Trophoblast cell (in vitro differentiated cells and primary cell): Measurements from ENCODE around the gene RBFOX1.

Experiments used
- DNase-seq, 2 donors: peaks; one replicate each; pipeline ENCODE4 v3.0.0-alpha.2; 2016
- H2AFZ ChIP-seq: 2 replicates; pipeline ENCODE4 v1.6.1; 2013; ENCODE audit warnings: low read length, moderate library complexity, mild to moderate bottlenecking; ENCODE audit not compliant: insufficient read depth, poor library complexity
- H2AK5ac ChIP-seq: 2 replicates; pipeline ENCODE4 v1.6.1; 2013; ENCODE audit warnings: mild to moderate bottlenecking, low read length
- H2BK120ac ChIP-seq: 2 replicates; pipeline ENCODE4 v1.6.1; 2013; ENCODE audit warnings: low read length, mild to moderate bottlenecking, moderate library complexity; ENCODE audit not compliant: insufficient read depth, poor library complexity
- H2BK12ac ChIP-seq: 2 replicates; pipeline ENCODE4 v1.6.1; 2013; ENCODE audit warnings: mild to moderate bottlenecking, low read length, moderate library complexity
- H2BK5ac ChIP-seq: 2 replicates; pipeline ENCODE4 v1.6.1; 2013; ENCODE audit warnings: low read length, low read depth, moderate library complexity, mild to moderate bottlenecking; ENCODE audit not compliant: poor library complexity
- H3K14ac ChIP-seq: 2 replicates; pipeline ENCODE4 v1.6.1; 2013; ENCODE audit warnings: mild to moderate bottlenecking, low read length
- H3K18ac ChIP-seq: 2 replicates; pipeline ENCODE4 v1.6.1; 2013; ENCODE audit warnings: mild to moderate bottlenecking, low read length
- H3K23ac ChIP-seq: 2 replicates; pipeline ENCODE4 v1.6.1; 2013; ENCODE audit warnings: low read length
- H3K27ac ChIP-seq: 2 replicates; pipeline ENCODE4 v1.5.1; 2013; ENCODE audit warnings: low read depth, mild to moderate bottlenecking, inconsistent platforms, low read length, moderate library complexity
- H3K27me3 ChIP-seq: 2 replicates; pipeline ENCODE4 v1.6.1; 2013; ENCODE audit warnings: inconsistent platforms, mild to moderate bottlenecking, low read length, moderate library complexity; ENCODE audit not compliant: insufficient read depth
- H3K36me3 ChIP-seq, 2 experiments: 1 replicate in 1 of 2; 2 replicates in 1 of 2; pipeline ENCODE4 v1.6.1; 2013; ENCODE audit warnings: low read length in 2 of 2, mild to moderate bottlenecking in 2 of 2, moderate library complexity in 1 of 2; ENCODE audit not compliant: insufficient read depth in 2 of 2, control insufficient read depth in 1 of 2
- H3K4ac ChIP-seq: 2 replicates; pipeline ENCODE4 v1.6.1; 2013; ENCODE audit warnings: low read depth, mild to moderate bottlenecking, low read length, moderate library complexity
- H3K4me1 ChIP-seq, 2 experiments: 1 replicate in 1 of 2; 2 replicates in 1 of 2; pipeline ENCODE4 v1.6.1; 2013; ENCODE audit warnings: low read length in 2 of 2, mild to moderate bottlenecking in 2 of 2, moderate library complexity in 1 of 2; ENCODE audit not compliant: insufficient read depth in 2 of 2, control insufficient read depth in 1 of 2
- H3K4me2 ChIP-seq: 2 replicates; pipeline ENCODE4 v1.6.1; 2013; ENCODE audit warnings: inconsistent platforms, mild to moderate bottlenecking, low read length, moderate library complexity
- H3K4me3 ChIP-seq: 2 replicates; pipeline ENCODE4 v1.5.1; 2013; ENCODE audit warnings: mild to moderate bottlenecking, low read depth, low read length, inconsistent platforms
- H3K79me1 ChIP-seq: one replicate; pipeline ENCODE4 v1.6.1; 2013; ENCODE audit warnings: low read length
- H3K79me2 ChIP-seq: 2 replicates; pipeline ENCODE4 v1.6.1; 2013; ENCODE audit warnings: low read length, mild to moderate bottlenecking; ENCODE audit not compliant: control insufficient read depth, insufficient read depth, poor library complexity
- H3K9ac ChIP-seq: 2 replicates; pipeline ENCODE4 v1.6.1; 2013; ENCODE audit warnings: mild to moderate bottlenecking, low read length
- H3K9me3 ChIP-seq: 2 replicates; pipeline ENCODE4 v1.6.1; 2013; ENCODE audit warnings: low read depth, mild to moderate bottlenecking, control low read depth, inconsistent platforms, low read length; ENCODE audit not compliant: insufficient read depth
- H4K12ac ChIP-seq: 2 replicates; pipeline ENCODE4 v1.6.1; 2013; ENCODE audit warnings: low read depth, mild to moderate bottlenecking, low read length, moderate library complexity
- H4K8ac ChIP-seq: 2 replicates; pipeline ENCODE4 v1.6.1; 2013; ENCODE audit warnings: low read depth, mild to moderate bottlenecking, low read length, moderate library complexity
- H4K91ac ChIP-seq: one replicate; pipeline ENCODE4 v1.6.1; 2013; ENCODE audit warnings: low read depth, mild to moderate bottlenecking, low read length, moderate library complexity
- WGBS: extraction: QIAGEN DNeasy Blood & Tissue Kit; methylation state at CpG from one replicate; pipeline ENCODE4 v1.1.7; 2013; ENCODE audit warnings: missing lambda C conversion rate; ENCODE audit not compliant: insufficient read length, insufficient coverage; ENCODE audit errors: extremely low coverage; 5-methylcytosine and 5-hydroxymethylcytosine counted together

Gene RBFOX1

DNA sequence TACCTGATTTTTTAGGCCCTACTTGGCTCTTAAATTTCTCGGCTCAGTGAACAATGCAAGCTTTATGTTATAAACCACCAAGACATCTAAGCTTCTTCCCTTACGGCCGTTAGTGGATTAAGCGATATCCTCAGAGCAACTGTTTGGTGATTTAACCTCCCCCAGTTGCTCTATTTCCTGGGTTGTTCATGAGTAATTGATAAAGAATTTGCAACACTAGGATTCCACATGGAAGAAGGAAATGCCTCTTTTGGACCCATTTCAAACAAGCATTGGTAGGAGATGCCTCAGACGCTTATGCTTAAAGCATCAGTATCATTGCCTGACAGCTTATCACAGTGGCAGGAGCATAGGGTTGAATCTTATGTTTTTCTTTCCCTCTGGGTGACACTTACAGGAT lies 65.3 kb downstream of the RBFOX1 start:
- Histone ChIP-seq H2AK5ac (no peak overlapping the region), H3K27ac (no peak overlapping the region), H3K79me1 (no peaks in the 10 kb centered on the region), H3K23ac (no peak overlapping the region), H4K91ac (no peak overlapping the region), H3K36me3 (no peaks in the 10 kb centered on the region), H3K14ac (no peak overlapping the region), H3K4me3 (no peak overlapping the region), H3K4ac (no peak overlapping the region), H2BK5ac (no peak overlapping the region), H2BK12ac (no peak overlapping the region), H3K9me3 (no peaks in the 10 kb centered on the region), H2BK120ac (no peak overlapping the region), H3K4me1 (no peaks in the 10 kb centered on the region), H3K4me2 (no peak overlapping the region), H3K18ac (no peak overlapping the region), H3K9ac (no peak overlapping the region), H4K8ac (no peak overlapping the region), H3K27me3 (no peaks in the 10 kb centered on the region), H2AFZ (no peak overlapping the region), H3K79me2 (no peaks in the 10 kb centered on the region), H4K12ac (no peak overlapping the region)
- no peak for DNase-seq
- WGBS = no CpG with 5 or more reads among the region's 5 CpGs

GRCh38 chr16:7398536-7398935 lies 65.9 kb downstream of the RBFOX1 start:
- H3K4me1 ChIP-seq = no peaks in the 10 kb centered on the region
- H3K4me2 ChIP-seq = no peak overlapping the region

GRCh38 chr16:7399296-7399695 lies 66.7 kb downstream of the RBFOX1 start:
- DNase-seq = no peak
- Histone ChIP-seq H3K14ac (no peak overlapping the region), H2BK120ac (no peak overlapping the region), H2BK5ac (no peak overlapping the region), H3K9me3 (no peaks in the 10 kb centered on the region), H3K4me3 (no peak overlapping the region), H4K12ac (no peak overlapping the region), H3K23ac (no peak overlapping the region), H2AFZ (no peak overlapping the region), H3K18ac (no peak overlapping the region), H3K4ac (no peak overlapping the region), H2BK12ac (no peak overlapping the region), H3K4me1 (no peaks in the 10 kb centered on the region), H3K79me2 (no peaks in the 10 kb centered on the region), H3K27ac (no peak overlapping the region), H2AK5ac (no peak overlapping the region), H4K91ac (no peak overlapping the region), H3K27me3 (no peaks in the 10 kb centered on the region), H3K9ac (no peak overlapping the region), H4K8ac (no peak overlapping the region), H3K4me2 (no peak overlapping the region), H3K79me1 (no peaks in the 10 kb centered on the region), H3K36me3 (no peaks in the 10 kb centered on the region)
- no CpG with 5 or more reads among the region's 7 CpGs for WGBS

More at GRCh38 chr16:7398536-7398935, 65.9 kb downstream of the RBFOX1 start:
- Histone ChIP-seq H3K9me3 (no peaks in the 10 kb centered on the region), H3K14ac (no peak overlapping the region), H3K36me3 (no peaks in the 10 kb centered on the region), H2AFZ (no peak overlapping the region), H2BK120ac (no peak overlapping the region), H3K9ac (no peak overlapping the region), H2AK5ac (no peak overlapping the region), H3K4me3 (no peak overlapping the region), H3K79me1 (no peaks in the 10 kb centered on the region), H3K4ac (no peak overlapping the region), H3K27ac (no peak overlapping the region), H3K27me3 (no peaks in the 10 kb centered on the region), H3K23ac (no peak overlapping the region), H4K8ac (no peak overlapping the region), H2BK12ac (no peak overlapping the region), H4K91ac (no peak overlapping the region), H4K12ac (no peak overlapping the region), H3K79me2 (no peaks in the 10 kb centered on the region), H3K18ac (no peak overlapping the region), H2BK5ac (no peak overlapping the region)
- no peak for DNase-seq
- no CpG with 5 or more reads among the region's 4 CpGs for whole genome bisulfite sequencing

DNA sequence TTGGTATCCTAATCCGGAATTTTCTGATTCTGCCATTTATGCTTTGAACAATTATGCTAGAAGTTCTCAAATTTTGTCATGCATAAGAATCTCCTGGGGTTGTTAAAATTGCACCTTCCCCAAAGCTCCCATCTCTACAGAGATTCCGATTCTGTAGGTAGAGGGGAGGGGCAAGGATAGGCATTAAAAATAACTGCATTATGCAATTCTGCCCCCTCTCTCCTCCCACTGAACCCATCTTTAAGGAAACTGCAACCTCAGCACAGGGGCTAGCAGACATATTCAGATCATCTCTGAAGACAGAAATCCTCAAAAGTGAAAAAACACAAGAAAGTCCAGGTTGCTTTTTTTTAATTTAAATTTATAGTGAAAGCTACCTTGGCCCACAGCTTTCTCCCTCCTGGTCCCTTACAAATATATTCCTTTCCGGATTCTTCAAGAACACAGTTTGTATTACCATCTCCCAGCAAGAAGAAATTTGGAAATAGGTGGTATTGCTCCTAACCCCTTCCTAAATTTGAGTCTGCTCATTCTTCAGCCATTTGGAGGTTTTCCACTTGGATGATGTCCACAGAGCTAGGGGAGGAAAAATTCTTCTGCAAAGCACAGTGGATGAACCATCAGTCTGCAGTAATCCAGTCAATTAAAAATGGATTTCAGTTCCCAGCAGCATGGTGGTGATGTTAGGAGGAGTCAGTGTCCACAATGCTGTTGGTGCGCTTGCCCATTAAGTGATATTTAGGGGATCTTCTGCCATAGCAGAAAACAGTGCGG lies 67.7 kb downstream of the RBFOX1 start:
- H3K23ac ChIP-seq = no peak overlapping the region
- H3K4me1 ChIP-seq = no peaks in the 10 kb centered on the region
- no peak overlapping the region for H4K91ac ChIP-seq
- H2AFZ ChIP-seq = no peak overlapping the region
- WGBS = no CpG with 5 or more reads among the region's 5 CpGs
- no peak overlapping the region for H2BK12ac ChIP-seq
- no peak overlapping the region for H3K18ac ChIP-seq
- H3K4me3 ChIP-seq = no peak overlapping the region
- H2AK5ac ChIP-seq = no peak overlapping the region
- no peak overlapping the region for H3K4ac ChIP-seq
- H4K8ac ChIP-seq = no peak overlapping the region
- no peak for DNase-seq
- H3K36me3 ChIP-seq = no peaks in the 10 kb centered on the region
- no peak overlapping the region for H3K27ac ChIP-seq
- H3K4me2 ChIP-seq = no peak overlapping the region
- no peak overlapping the region for H3K9ac ChIP-seq
- no peaks in the 10 kb centered on the region for H3K27me3 ChIP-seq
- no peaks in the 10 kb centered on the region for H3K9me3 ChIP-seq
- no peak overlapping the region for H2BK120ac ChIP-seq
- H3K79me2 ChIP-seq = no peaks in the 10 kb centered on the region
- no peak overlapping the region for H4K12ac ChIP-seq
- H3K79me1 ChIP-seq = no peaks in the 10 kb centered on the region
- H2BK5ac ChIP-seq = no peak overlapping the region
- H3K14ac ChIP-seq = no peak overlapping the region
